GM23248 (cell line): ENCODE results near the gene DHODH. TPM values are rescaled to one million over a fixed set of nuclear protein-coding genes. Genes with fewer than 3 reads are reported as not detected.
"Not testable (repeated sequence)": the region's sequence is repeated elsewhere in the genome, so short reads cannot be mapped to it uniquely, and the experiment has no call there.

Source experiments
- DNase-seq: peaks from one replicate; pipeline ENCODE4 v3.0.0-alpha.2; 2015
- H2AFZ ChIP-seq: fragments of 200-600 bp; sonication (generic); 2 replicates; pipeline ENCODE4 v1.6.1; 2016; ENCODE audit warnings: antibody characterized with exemption
- H3F3A ChIP-seq: fragments of 200-600 bp; sonication (generic); 2 replicates; pipeline ENCODE4 v1.6.1; 2016; ENCODE audit warnings: mild to moderate bottlenecking, antibody characterized with exemption, mixed run types; ENCODE audit not compliant: insufficient read depth
- H3K27ac ChIP-seq: fragments of 200-600 bp; sonication (generic); 2 replicates; pipeline ENCODE4 v1.5.1; 2016; ENCODE audit warnings: mild to moderate bottlenecking
- H3K27me3 ChIP-seq: fragments of 200-600 bp; sonication (generic); replicated peaks from 2 replicates; pipeline ENCODE4 v1.6.1; 2016; ENCODE audit warnings: mild to moderate bottlenecking; ENCODE audit not compliant: insufficient read depth
- H3K36me3 ChIP-seq: fragments of 200-600 bp; sonication (generic); 2 replicates; pipeline ENCODE4 v1.6.1; 2016; ENCODE audit warnings: low read depth, mild to moderate bottlenecking
- H3K4me1 ChIP-seq: fragments of 200-600 bp; sonication (generic); 2 replicates; pipeline ENCODE4 v1.6.1; 2016; ENCODE audit warnings: mild to moderate bottlenecking; ENCODE audit not compliant: insufficient read depth
- H3K4me2 ChIP-seq: fragments of 200-600 bp; sonication (generic); one replicate; pipeline ENCODE4 v1.6.1; 2016; ENCODE audit warnings: mild to moderate bottlenecking; ENCODE audit not compliant: unreplicated experiment
- H3K4me3 ChIP-seq: fragments of 200-600 bp; sonication (generic); 2 replicates; pipeline ENCODE4 v1.5.1; 2016; ENCODE audit warnings: mild to moderate bottlenecking
- H3K79me2 ChIP-seq: fragments of 200-600 bp; sonication (generic); 2 replicates; pipeline ENCODE4 v1.6.1; 2016; ENCODE audit warnings: mild to moderate bottlenecking; ENCODE audit not compliant: insufficient read depth
- H3K9ac ChIP-seq: fragments of 200-600 bp; sonication (generic); 2 replicates; pipeline ENCODE4 v1.6.1; 2016; ENCODE audit warnings: mild to moderate bottlenecking
- H3K9me2 ChIP-seq: fragments of 200-600 bp; sonication (generic); 2 replicates; pipeline ENCODE4 v1.6.1; 2016; ENCODE audit warnings: mixed run types, mild to moderate bottlenecking, moderate library complexity; ENCODE audit not compliant: insufficient read depth
- H3K9me3 ChIP-seq: fragments of 200-600 bp; sonication (generic); one replicate; pipeline ENCODE4 v1.6.1; 2017; ENCODE audit warnings: low read depth
- H4K20me1 ChIP-seq: fragments of 200-600 bp; sonication (generic); 2 replicates; pipeline ENCODE4 v1.6.0; 2016; ENCODE audit not compliant: insufficient read depth
- EZH2 ChIP-seq: fragments of 200-600 bp; sonication (generic); IDR thresholded peaks from 2 replicates; pipeline ENCODE4 v1.6.1; 2018; ENCODE audit warnings: antibody characterized with exemption, mild to moderate bottlenecking; ENCODE audit not compliant: insufficient read depth, poor library complexity, severe bottlenecking
- EZH2phosphoT487 ChIP-seq: fragments of 200-600 bp; sonication (generic); IDR thresholded peaks from 2 replicates; pipeline ENCODE4 v1.6.1; 2018; ENCODE audit warnings: antibody characterized with exemption, moderate library complexity, mild to moderate bottlenecking, low read depth; ENCODE audit not compliant: insufficient read depth
- WGBS, 2 experiments: methylation state at CpG; one replicate each; pipeline ENCODE4 v1.1.6; 2015 to 2017; ENCODE audit warnings: low lambda C conversion rate in 2 of 2, low coverage in 1 of 2; ENCODE audit errors: missing lambda C conversion rate in 2 of 2; 5-methylcytosine and 5-hydroxymethylcytosine counted together
- in situ Hi-C: fragments of 300-500 bp; cut with MboI; formaldehyde crosslinking; loops from 2 replicates; pipeline ENCODE4 v1.15.0; 2020
- polyA plus RNA-seq: library from polyadenylated mRNA; unstranded; fragments of >200 nt; fragmentation: Nextera tagmentation; extraction: Ambion mirVana; gene quantifications from 2 replicates; pipeline ENCODE4 v1.2.1, GENCODE V29; 2016
- small RNA-seq: library from RNA; depleted of rRNA; stranded (forward); fragments of <200 nt; gene quantifications from one replicate; pipeline ENCODE3, GENCODE V24; 2014; ENCODE audit warnings: low read depth, low replicate concordance
- total RNA-seq: library from RNA; depleted of rRNA; stranded (reverse); fragments of >200 nt; shearing (Covaris generic); gene quantifications from 2 replicates; pipeline ENCODE4 v1.2.3, GENCODE V29; 2014; rRNA removed

DHODH gene
- total and polyA plus RNA-seq, 2 experiments from 2014 or later, result 2.2 to 3.8 TPM

DNA sequence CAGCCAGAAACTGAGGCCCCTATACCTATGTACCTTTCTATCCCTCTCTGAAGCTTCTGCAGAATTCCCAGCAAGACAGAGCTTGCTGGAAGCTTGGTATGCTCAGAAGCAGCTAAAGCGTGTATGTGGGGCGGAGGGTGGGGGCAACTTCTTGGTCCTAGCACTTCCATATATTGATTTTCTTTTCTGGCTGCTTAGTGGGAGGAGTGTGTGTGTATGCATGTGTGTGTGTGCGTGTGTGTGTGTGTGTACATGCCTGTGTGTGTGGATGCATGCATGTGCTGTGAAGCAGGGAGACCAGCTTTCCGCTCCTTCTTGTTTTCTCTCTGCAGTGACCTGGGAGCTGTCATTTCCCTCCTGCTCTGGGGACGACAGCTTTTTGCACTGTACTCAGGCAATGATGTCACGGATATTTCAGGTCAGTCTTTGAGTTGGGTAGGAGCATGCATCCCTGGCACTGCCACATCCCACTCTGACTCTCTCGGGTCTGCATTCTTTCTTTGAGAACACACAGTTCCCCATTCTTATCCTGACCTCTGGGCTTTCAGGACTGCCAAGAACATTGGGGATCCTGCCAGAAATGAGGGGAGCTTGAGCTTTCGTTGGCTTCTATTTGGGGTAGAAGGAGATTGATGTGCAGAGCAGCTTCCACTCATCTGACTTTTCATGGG lies 65.2 kb downstream of the DHODH start:
- H3K4me2 ChIP-seq, result no peak overlapping the region
- no peaks in the 10 kb centered on the region for H3K27me3 ChIP-seq
- no peaks in the 10 kb centered on the region for H3F3A ChIP-seq
- H3K9ac ChIP-seq, result no peak overlapping the region
- no peak for DNase-seq
- no peaks in the 10 kb centered on the region for H3K79me2 ChIP-seq
- no peak for TF ChIP-seq EZH2phosphoT487
- no peak for TF ChIP-seq EZH2
- H3K36me3 ChIP-seq, result no peaks in the 10 kb centered on the region
- no peak overlapping the region for H3K4me3 ChIP-seq
- WGBS, 2 experiments, result 76 to 79% methylated on average over 8 of the region's 8 CpGs
- H3K9me3 ChIP-seq, result no peaks in the 10 kb centered on the region
- H4K20me1 ChIP-seq, result no peaks in the 10 kb centered on the region
- H2AFZ ChIP-seq, result no peak overlapping the region
- in situ Hi-C loops, result no loop called here
- H3K27ac ChIP-seq, result no peak overlapping the region
- no peaks in the 10 kb centered on the region for H3K9me2 ChIP-seq
- H3K4me1 ChIP-seq, result no peaks in the 10 kb centered on the region

DNA sequence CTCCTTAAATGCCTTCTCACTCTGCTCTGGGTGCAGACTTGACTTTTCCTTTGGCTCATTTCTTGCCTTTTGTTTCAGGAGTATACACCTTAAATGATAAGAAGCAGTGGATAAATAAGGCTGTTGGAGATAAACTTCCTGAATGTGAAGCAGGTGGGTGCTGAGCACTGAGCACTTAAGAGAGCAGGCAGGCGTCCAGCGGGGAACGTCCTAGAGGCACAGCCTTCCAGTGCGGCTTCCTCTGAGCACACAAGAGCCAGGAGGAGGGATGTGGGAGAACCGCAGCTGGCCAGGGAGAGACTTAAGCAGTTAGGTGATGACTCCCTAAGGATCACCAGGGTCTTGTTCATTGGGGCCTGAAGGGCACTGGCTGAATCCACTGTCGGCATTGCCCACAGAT lies 66.5 kb downstream of the DHODH start:
- in situ Hi-C loops, result not testable (repeated sequence)

More for the DNA sequence above, 66.5 kb downstream of the DHODH start:
- not testable (repeated sequence) for H2AFZ ChIP-seq, H3K27me3 ChIP-seq, H3K4me1 ChIP-seq, H3K27ac ChIP-seq, H3F3A ChIP-seq, H3K9me2 ChIP-seq, DNase-seq, H3K36me3 ChIP-seq, H3K9ac ChIP-seq, H3K4me2 ChIP-seq, H4K20me1 ChIP-seq, H3K4me3 ChIP-seq, H3K9me3 ChIP-seq, H3K79me2 ChIP-seq
- 78 to 81% methylated on average over 2 to 3 of the region's 6 CpGs for WGBS, 2 experiments

Small RNAs within 50 kb of the gene (small RNA-seq; reads per million reads assigned to genes)
- not detected for gene RPL39P31

Other genes with a start within 250 kb of the DHODH start
- gene AP1G1, start 199.9 kb upstream of the DHODH start, total RNA-seq, result 51.8 and 80.6 TPM in 2 replicates
- gene AP1G1, start 199.9 kb upstream of the DHODH start, polyA plus RNA-seq, result 25.8 and 26.2 TPM in 2 replicates
- gene ATXN1L, start 162.8 kb upstream of the DHODH start, total RNA-seq, result 10.2 and 12.6 TPM in 2 replicates
- 6.2 and 6.8 TPM in 2 replicates for gene ATXN1L, start 162.8 kb upstream of the DHODH start, polyA plus RNA-seq
- gene ZNF821, start 124.6 kb upstream of the DHODH start, total RNA-seq, result 17.8 and 21.4 TPM in 2 replicates
- gene ZNF821, start 124.6 kb upstream of the DHODH start, polyA plus RNA-seq, result 5.7 and 6.3 TPM in 2 replicates
- gene IST1, start 113.2 kb upstream of the DHODH start, total RNA-seq, result 149 and 175 TPM in 2 replicates
- 102 and 113 TPM in 2 replicates for gene IST1, start 113.2 kb upstream of the DHODH start, polyA plus RNA-seq
- not detected in 2 replicates for gene PKD1L3, start 8.3 kb upstream of the DHODH start, total RNA-seq
- gene PKD1L3, start 8.3 kb upstream of the DHODH start, polyA plus RNA-seq, result not detected in 2 replicates
- not detected in 2 replicates for gene HP, start 45.8 kb downstream of the DHODH start, total RNA-seq
- not detected in 2 replicates for gene HP, start 45.8 kb downstream of the DHODH start, polyA plus RNA-seq
- not detected in 2 replicates for gene HPR, start 54.5 kb downstream of the DHODH start, total RNA-seq
- gene HPR, start 54.5 kb downstream of the DHODH start, polyA plus RNA-seq, result not detected in 2 replicates
- 6.6 and 10.1 TPM in 2 replicates for gene TXNL4B, start 84.9 kb downstream of the DHODH start, total RNA-seq
- 9.1 and 10.0 TPM in 2 replicates for gene TXNL4B, start 84.9 kb downstream of the DHODH start, polyA plus RNA-seq
- gene DHX38, start 85.1 kb downstream of the DHODH start, total RNA-seq, result 30.1 and 31.5 TPM in 2 replicates
- gene DHX38, start 85.1 kb downstream of the DHODH start, polyA plus RNA-seq, result 23.1 and 23.7 TPM in 2 replicates
- gene PMFBP1, start 163.4 kb downstream of the DHODH start, total RNA-seq, result not detected in 2 replicates
- not detected in 2 replicates for gene PMFBP1, start 163.4 kb downstream of the DHODH start, polyA plus RNA-seq